GM19025 (cell line): ENCODE results near the gene OSBPL3.
A peak's percentile ranks its signal among the peaks of the same experiment; 100 is the strongest.

Source experiments
- ATAC-seq: cut with Tn5 transposase; IDR thresholded peaks from one replicate; pipeline ENCODE4 v1.9.1; 2021; ENCODE audit warnings: mild to moderate bottlenecking, low read depth, moderate library complexity; ENCODE audit not compliant: unreplicated experiment

Gene OSBPL3

GRCh38 chr7:24980534-24981170 lies 674 bp upstream of the OSBPL3 start:
- ATAC-seq: peak; percentile 4

DNA sequence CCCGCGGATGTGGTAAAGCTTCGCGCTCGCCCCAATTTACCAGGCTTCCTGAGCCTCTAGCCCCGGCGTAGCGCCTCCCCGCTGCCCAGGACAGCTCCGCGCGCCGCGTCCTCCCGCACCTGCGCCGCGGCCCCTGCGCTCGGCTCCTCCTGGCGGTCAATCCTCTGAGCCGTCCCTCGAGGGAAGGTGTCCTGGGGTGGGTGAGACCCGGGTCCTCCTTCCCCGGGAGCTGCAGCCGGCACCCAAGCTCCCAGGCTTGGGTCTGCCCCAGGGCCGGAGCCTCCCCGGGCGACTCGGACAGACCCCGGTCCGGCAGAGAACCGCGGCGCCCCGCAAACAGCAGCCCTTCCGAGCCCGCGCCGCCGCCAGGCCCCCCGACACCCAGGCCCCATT lies 512 bp downstream of the OSBPL3 start:
- ATAC-seq: peak; percentile 48

GRCh38 chr7:24978843-24979469 lies 1.0 kb downstream of the OSBPL3 start:
- ATAC-seq: peak; percentile 0

DNA sequence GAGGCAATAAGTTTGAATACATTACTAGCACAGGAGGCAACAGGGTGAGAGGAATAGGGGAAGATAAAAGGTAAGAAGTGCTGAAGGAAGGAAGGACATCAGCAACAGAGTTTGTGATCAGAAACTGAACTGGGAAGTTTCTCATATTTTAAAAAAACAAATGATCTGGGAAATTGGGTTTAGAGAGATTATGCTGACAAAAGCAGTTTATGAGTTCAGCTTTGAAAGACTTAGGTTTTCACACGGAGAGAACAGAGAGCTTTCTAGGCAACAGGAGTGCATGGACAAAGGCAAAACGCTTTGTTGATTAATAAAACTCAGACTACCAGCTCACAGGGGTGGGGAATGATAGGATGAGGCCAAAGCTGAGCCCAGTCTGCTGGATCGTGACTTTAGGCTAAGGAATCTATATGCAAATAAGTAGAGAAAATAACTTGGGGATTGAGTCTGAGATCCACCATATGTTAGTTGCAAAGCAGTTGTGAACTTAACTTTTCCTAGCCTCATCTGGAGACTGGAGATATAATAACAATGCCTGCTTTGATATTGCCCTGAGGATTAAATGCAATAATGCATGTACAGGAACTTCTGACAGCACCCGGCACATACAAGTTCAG lies 4.2 kb downstream of the OSBPL3 start:
- no peak for ATAC-seq

DNA sequence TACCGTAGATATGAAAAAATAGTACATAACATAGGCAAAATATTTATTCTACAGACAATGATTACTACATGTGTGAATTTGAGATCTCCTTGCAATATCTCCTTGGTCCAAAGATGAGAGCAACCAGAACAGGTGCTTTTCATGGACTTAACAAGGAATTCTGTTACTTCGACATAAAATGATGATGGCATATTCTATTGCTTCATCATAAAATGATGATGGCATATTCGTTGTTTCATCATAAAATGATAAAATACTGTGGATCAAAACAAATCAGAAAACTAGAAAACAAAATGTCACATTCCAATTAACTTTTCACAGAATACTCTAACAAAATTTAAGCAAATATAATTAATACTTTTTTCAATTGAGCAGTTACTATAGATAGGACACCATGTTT lies 4.8 kb downstream of the OSBPL3 start:
- ATAC-seq: no peak

- no peak for ATAC-seq
Measured at GRCh38 chr7:24974026-24974832, 5.7 kb downstream of the OSBPL3 start.

DNA sequence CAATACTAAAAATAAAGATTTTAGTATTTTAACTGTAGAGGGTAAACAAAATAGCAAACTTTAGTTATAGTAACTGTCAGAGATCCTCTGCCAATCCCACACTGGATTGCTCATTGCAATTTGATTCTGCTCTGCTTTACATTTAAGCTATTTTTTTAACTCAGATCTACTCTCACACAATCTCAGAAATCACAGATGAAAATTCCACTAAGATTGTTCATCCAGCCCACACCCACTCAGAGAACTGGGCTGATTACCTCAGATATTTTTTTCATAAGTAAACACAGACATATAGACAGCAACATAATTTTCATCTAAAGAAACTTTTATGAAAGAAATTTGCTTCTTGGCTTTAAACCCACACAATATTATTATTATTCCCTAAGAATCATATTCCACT lies 7.0 kb downstream of the OSBPL3 start:
- ATAC-seq: no peak

DNA sequence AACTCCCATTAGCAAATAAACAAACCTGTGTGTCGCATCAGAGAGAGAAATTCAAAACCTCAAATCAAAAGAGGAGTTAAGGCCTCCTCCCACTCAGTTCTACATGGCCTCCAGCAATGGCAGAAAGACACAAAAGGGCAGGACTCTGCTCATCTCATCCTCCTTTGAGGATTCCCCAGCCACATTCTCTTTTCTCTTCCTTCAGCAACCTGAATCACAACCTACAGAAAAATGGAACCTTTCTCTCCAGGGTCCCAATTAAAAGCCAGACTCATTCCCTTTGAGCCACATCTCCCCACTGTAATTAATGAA lies 7.9 kb downstream of the OSBPL3 start:
- no peak for ATAC-seq

DNA sequence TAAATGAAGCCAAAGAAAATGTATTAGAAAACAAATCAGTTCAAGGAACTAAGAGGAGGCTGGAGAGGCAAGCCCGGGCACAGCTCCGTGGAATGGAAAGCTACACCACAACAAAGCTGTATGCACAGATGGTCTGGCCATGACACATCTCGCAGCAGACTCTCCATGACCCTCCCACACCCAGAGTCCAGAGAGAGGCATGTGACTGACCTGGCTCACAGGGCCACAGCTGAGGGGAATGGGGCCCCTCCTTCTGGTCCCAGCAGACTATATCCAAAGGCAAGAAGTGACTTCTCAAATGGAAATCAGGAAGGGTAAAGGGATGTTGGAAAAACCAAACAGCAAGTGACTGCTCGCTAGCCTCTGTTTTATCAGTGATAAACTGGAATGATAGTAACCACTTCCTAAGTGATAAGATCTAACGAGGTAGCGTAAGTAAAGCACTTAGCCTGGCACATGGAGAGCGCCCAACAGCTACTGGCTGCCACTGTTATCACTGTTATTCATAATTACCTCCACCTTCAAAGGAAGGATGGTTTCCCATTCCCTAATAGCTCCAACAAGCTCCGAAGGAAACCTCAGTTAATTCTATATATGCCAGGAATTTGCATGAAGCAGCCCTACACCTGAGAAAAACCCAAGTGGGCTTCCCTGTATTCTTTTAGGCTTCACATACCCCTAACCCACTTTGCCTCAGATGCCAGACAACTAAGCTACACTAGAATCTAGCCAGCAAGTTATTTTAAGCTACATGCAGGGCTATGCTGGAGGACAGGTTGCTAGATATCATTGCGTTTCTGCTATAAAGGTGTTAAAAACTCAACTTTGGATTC lies 8.4 kb downstream of the OSBPL3 start:
- no peak for ATAC-seq

DNA sequence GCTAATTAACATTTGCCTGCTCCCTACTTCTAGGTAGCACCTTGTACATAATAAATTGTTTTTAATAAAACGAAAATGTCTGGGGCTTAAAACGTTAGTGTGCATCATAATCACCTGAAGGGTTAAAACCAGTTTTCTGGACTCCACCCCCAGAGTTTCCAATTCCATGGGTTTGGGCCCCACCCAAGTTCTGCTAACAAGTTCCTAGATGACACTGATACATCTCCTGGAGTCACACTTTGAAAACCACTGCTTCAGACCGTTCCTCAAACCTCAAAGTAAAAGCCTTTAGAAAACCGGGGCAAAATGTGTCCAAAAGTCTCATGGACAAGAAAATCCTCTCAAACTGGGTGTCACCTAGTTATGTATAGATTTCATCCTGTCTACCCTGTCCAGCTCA lies 9.3 kb downstream of the OSBPL3 start:
- ATAC-seq: no peak

DNA sequence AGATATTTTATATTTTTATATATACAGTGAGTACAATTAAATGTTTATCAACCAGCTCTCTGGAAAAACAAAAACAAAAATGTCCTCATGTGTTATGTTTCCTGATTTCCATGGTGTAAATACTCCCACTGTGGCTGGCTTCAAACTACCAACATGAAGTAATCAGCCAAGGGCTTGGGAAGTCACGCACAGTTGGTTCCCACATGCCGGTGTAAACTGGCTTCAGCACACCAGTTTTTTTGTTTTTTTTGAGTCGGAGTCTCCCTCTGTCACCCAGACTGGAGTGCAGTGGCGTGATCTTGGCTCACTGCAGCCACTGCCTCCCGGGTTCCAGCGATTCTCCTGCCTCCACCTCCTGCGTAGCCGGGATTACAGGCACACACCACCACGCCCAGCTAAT lies 11.8 kb downstream of the OSBPL3 start:
- ATAC-seq: no peak

DNA sequence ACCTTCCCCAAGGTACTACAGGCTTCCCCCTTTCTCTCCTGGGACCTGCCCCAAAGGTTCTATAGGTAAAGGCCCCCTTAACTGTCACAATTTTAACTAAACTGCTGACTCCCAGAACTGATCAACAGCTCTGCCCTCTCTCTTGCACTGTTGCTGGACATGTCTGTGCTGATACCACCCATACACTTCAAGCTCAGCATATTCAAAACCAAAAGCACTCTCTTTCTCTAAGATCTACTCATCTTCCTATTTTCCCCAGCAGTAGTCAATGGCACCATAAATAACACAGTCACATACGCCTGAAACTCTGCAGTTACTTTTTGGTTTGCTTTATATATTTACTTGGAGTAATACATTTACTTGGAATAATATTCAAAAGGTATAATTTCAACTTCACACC lies 12.3 kb downstream of the OSBPL3 start:
- no peak for ATAC-seq

- ATAC-seq: no peak
Measured at GRCh38 chr7:24966802-24967201, 13.2 kb downstream of the OSBPL3 start.

DNA sequence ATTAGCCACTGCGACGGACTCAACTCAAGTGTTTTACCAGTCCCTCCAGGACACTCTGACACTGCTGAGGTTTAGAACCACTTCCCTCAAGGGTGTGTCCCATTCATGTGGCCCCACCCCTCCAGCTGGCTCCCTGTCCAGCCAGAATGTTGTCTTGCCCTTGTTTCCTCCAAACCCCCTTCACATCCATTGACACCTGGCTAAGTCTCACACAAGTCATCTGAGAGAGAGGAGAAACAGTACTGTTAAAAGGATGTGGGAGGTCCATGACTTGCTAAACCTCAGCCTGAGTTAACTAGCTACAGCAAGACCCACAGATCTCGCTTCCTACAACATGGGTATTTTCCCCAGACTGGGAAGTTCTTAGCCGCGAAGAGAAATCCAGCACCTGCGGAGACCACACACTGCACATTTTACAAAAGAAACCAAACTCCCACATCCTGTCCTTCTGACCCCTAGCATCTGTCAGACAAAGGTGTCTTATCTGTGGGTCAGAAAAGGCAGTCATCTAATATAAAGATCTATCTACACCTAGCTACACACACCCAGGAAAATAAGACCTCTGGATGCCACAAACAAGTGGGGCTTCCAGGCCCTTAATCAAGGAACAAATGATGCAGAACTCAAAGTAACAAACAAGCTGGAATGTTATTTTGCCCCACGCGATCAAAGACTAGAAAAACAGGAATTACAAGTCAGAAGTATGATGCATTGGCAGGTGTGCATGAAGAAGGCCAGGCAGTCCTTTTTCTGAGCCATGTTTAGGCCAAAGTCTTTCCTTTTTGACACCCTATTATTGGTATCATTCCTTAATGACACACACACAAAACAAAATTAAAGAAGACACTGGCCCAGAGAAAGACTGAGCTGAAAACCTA lies 13.9 kb downstream of the OSBPL3 start:
- peak; percentile 83 for ATAC-seq

GRCh38 chr7:24964191-24964590 lies 15.8 kb downstream of the OSBPL3 start:
- no peak for ATAC-seq

GRCh38 chr7:24963218-24963617 lies 16.8 kb downstream of the OSBPL3 start:
- no peak for ATAC-seq

DNA sequence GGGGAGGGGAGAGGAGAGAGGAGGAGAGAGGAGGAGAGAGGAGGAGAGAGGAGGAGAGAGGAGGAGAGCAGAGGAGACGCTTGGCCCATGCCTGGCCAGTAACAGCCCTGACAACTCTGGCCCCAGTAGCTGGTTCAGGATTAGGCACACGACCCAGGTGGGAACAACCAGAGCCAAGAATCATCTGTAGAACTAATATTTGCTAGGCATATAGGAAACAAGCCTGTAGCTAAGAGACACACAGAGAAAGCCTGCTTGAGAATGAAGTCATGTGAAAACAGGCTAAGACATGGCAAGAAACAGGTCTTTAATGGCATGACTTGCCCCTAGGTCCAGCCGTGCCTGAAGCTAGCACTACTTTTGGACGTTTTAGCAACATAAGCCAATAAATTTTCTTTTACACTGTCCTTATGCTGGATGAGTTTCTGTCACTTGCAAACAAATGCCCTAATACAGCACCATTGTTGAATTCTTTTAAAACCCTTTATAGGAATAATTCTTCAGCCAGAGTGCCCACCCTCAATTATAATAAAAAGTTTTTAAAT lies 17.5 kb downstream of the OSBPL3 start:
- no peak for ATAC-seq

DNA sequence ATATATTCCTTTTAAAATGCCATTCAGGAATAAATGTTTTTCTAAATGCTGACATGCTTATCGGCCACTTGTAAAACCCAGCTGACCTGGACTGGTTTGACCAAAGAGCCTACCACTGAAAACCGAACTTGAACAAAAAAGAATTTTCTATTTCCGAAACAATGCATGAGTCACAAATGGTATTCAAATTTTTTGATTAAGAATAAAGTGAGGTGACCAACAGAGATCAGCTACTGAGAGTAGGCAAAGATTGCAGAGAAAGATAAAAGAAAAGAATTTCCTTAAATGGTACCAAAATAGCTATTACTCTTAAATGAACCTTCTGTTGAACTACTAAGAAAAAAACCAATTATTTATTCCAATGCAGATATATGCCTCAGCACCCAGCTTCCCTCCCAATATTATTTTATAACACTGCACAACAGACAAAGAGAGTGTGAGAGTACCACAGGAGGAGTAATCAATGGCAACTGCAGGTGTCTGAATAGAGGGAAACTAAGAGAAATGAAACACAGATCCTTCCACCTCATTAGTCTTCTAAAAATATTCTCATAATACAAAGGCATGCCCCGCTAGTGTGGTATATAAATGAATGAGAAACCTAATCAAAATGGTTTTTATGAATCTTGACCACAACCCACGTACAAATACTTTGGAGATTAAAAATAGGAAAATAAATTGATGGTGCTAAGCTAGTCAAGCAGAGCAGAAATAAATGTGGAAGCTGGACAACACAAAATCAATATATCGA lies 20.1 kb downstream of the OSBPL3 start:
- ATAC-seq: no peak

GRCh38 chr7:24958399-24958798 lies 21.6 kb downstream of the OSBPL3 start:
- ATAC-seq: no peak
